ENCODE data around the gene UNC45B. TPM values are rescaled to one million over a fixed set of nuclear protein-coding genes. Genes with fewer than 3 reads are reported as not detected.

Gene UNC45B
- total and polyA plus RNA-seq, 12 donors = under 0.01 to 0.27 (median 0.13) TPM; not detected in 4

DNA sequence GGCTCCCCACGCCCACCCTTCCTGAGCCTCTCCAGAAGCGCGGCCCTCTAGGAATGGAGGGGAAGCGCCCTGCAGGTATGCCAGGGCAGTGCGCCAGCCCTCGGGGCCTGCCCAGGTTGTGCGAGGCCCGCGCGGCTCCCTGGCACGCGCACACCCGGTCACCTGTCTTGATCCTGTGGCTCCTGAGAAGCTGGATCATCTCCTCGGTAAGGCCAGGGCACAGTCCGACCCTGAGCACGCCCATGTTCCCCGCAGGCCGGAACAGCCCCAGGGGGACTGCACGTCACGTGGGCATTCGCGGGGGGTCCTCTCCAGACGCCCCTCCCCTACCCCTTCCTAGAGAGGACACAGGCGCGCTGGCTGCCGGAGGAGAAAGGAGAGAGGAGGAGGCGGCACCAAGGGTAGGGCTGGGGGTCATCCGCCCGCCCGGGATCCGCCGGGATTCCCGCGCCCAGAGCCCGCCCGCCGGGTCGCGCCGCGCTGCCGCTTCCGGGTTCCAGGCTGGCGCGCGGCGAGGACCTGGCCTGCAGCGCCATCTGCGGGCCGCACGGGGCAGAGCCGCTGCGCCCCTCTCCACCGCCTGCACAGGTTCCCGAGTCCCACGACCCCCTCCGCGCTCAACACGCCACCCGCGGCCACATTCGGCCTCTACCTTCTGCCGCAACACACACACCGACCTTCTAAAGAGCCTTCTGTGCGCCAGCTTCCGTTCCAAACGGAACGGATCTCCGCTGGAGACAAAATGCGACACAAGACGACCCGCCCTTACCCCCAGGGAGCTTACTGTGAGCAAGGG is 28.0 kb upstream of the UNC45B start, which contains the start of gene RAD51D:
Gene RAD51D (minus strand): TSS at position 491 of the 796 bp plus-strand sequence. CDS start 247 bp downstream, at position 244.
- peak within 1 kb of the TSS in 3 of 5 donors; percentile 38 to 67 (median 43) for H3K27ac ChIP-seq
- peak; percentile 58 to 80 (median 70) for DNase-seq
- intact Hi-C loops (cut with DNase I) = loop anchor here (5.0 to 10.0 kb wide), 4 partner anchors 122 to 702 kb away; no protein-coding TSS in a partner anchor

DNA sequence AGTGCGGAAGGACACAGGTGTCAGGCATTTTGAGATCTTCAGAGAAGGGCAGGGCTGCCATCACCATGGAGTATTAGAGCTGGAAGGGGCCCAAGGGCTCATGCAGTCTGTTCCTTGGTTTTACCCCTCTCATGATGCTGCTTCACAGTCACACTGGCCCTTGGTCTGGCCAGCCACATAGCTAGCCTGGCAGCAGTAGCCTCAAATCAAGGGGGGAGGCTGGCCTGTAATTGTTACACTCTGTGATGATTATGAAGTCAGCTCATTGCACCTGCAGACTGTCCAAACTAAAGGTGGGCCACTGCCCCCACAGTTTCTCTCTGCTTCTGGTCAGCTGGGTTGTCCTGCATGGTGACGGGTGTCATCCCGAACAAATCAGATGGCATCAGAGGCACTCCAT is 26.3 kb upstream of the UNC45B start, which contains the start of gene FNDC8:
Gene FNDC8 (plus strand): TSS at position 301 of the 400 bp plus-strand sequence. CDS start 79 bp downstream, at position 380.
- peaks cover 7 to 12% of the 10 kb centered on the region in 2 donors for H3K4me1 ChIP-seq (replicated peaks in 1 of 2)
- no peak within 1 kb of the TSS for H3K27ac ChIP-seq
- no peaks in the 10 kb centered on the region for H3K27me3 ChIP-seq
- no peak within 1 kb of the TSS for H3K4me3 ChIP-seq
- H3K9me3 ChIP-seq (replicated peaks in 1 of 3) = no peaks in the 10 kb centered on the region
- 87 to 95% (median 93%) methylated on average over 3 of the region's 3 CpGs for whole genome bisulfite sequencing, 4 donors
- DNase-seq = no peak
- no peaks in the 10 kb centered on the region for H3K36me3 ChIP-seq (replicated peaks in 1 of 2)
- TF ChIP-seq, protein P1, sequence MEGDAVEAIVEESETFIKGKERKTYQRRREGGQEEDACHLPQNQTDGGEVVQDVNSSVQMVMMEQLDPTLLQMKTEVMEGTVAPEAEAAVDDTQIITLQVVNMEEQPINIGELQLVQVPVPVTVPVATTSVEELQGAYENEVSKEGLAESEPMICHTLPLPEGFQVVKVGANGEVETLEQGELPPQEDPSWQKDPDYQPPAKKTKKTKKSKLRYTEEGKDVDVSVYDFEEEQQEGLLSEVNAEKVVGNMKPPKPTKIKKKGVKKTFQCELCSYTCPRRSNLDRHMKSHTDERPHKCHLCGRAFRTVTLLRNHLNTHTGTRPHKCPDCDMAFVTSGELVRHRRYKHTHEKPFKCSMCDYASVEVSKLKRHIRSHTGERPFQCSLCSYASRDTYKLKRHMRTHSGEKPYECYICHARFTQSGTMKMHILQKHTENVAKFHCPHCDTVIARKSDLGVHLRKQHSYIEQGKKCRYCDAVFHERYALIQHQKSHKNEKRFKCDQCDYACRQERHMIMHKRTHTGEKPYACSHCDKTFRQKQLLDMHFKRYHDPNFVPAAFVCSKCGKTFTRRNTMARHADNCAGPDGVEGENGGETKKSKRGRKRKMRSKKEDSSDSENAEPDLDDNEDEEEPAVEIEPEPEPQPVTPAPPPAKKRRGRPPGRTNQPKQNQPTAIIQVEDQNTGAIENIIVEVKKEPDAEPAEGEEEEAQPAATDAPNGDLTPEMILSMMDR (IDR thresholded peaks at IDR 0.05) = no peak
- TF ChIP-seq POLR2A (IDR thresholded peaks at IDR 0.05) = no peak
- intact Hi-C loops (cut with DNase I) = loop anchor here (5.0 to 10.0 kb wide), 3 partner anchors 124 to 704 kb away; no protein-coding TSS in a partner anchor

More for the DNA sequence above, 28.0 kb upstream of the UNC45B start, which contains the start of gene RAD51D:
- no peaks in the 10 kb centered on the region for H3K9me3 ChIP-seq (replicated peaks in 1 of 3)
- peak; percentile 19 to 25 for TF ChIP-seq POLR2A (IDR thresholded peaks at IDR 0.05)
- TF ChIP-seq, protein P1 (IDR thresholded peaks at IDR 0.05) = peak; percentile 48 to 98 (median 82)
- peaks cover 7 to 12% of the 10 kb centered on the region in 2 donors for H3K4me1 ChIP-seq (replicated peaks in 1 of 2)
- 0 to 1% (median 1%) methylated on average over 6 to 72 of the region's 72 CpGs for WGBS, 4 donors
- no peaks in the 10 kb centered on the region for H3K36me3 ChIP-seq (replicated peaks in 1 of 2)
- peak within 1 kb of the TSS; percentile 12 to 83 (median 78) for H3K4me3 ChIP-seq
- no peaks in the 10 kb centered on the region for H3K27me3 ChIP-seq

DNA sequence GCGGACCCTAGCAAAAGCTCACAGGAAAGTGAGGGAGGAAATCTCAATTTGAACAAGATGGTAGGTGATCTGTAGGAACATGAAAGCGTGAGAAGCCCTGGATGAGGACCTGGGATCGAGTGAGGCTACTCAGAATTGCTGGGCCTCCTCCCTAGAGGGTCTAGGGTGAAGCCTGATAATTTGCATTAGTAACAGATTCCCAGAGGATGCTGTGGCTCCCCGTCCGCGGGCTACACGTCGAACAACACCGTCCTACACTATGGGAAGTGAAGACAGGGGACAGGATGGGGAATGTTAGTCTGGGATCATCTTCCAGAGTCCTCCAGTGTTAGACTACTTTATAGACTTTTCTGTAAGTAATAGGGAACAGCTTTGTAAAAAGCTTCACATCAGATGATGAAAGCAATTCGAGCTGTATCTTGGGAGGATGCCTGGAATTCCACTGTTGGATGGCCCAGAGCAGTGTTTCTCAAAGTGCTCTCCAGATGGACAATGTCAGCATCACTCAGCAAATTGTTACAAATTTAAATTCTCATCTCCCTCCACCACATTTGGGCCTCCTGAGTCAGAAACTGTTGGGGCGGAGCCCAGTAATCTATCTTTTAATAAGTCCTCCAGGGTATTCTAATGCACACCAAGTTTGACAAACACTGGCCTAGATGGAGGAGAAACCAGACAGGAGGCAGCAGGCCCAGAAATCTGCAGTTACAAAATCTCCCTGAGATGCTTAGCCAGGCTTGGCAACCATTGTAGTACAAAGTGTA is 19.7 kb upstream of the UNC45B start:
- no peak for TF ChIP-seq POLR2A (IDR thresholded peaks at IDR 0.05)
- TF ChIP-seq, protein P1 (IDR thresholded peaks at IDR 0.05) = no peak
- Histone ChIP-seq H3K9me3 (replicated peaks in 1 of 3) (no peaks in the 10 kb centered on the region), H3K27ac (no peak overlapping the region), H3K27me3 (no peaks in the 10 kb centered on the region), H3K36me3 (replicated peaks in 1 of 2) (peaks cover 0 to 18% of the 10 kb centered on the region in 2 donors), H3K4me1 (replicated peaks in 1 of 2) (no peaks in the 10 kb centered on the region), H3K4me3 (no peak overlapping the region)
- 86 to 89% (median 87%) methylated on average over 11 of the region's 11 CpGs for WGBS, 4 donors
- DNase-seq = no peak
- intact Hi-C loops (cut with DNase I) = loop anchor here (10.0 kb wide), 1 partner anchor 583 kb away; no protein-coding TSS in a partner anchor
